22Rv1 (cell line): ENCODE results near the gene VSTM1.

ENCODE experiments used
- CTCF ChIP-seq: fragments of 450-650 bp; IDR thresholded peaks from 2 replicates; pipeline ENCODE4 v1.5.1; 2017; ENCODE audit warnings: mild to moderate bottlenecking
- ZFX ChIP-seq: fragments of 450-650 bp; IDR thresholded peaks from 2 replicates; pipeline ENCODE4 v1.6.1; 2017; ENCODE audit warnings: antibody characterized with exemption, borderline replicate concordance

GRCh38 chr19:53991224-53992113, 72.2 kb downstream of the VSTM1 start, which contains the start of gene CACNG6:
- TF ChIP-seq CTCF (no peak), ZFX (no peak)
